ENCODE results near the gene ATXN7. TPM values are rescaled to one million over a fixed set of nuclear protein-coding genes. Genes with fewer than 3 reads are reported as not detected.

The ATXN7 gene
- total RNA-seq, 1 donor from 2014 or later: 13.6 TPM

GRCh38 chr3:63990733-63991132, 127.1 kb downstream of the ATXN7 start:
- peak; percentile 44 for DNase-seq

- DNase-seq: no peak
Observed at GRCh38 chr3:63991666-63992065, 128.0 kb downstream of the ATXN7 start.

- no peak for DNase-seq
Observed at GRCh38 chr3:63992516-63993209, 129.0 kb downstream of the ATXN7 start.

- peak; percentile 86 for DNase-seq
Observed at GRCh38 chr3:63993653-63994079, 130.0 kb downstream of the ATXN7 start.

- DNase-seq: no peak
Observed at GRCh38 chr3:63995086-63995485, 131.4 kb downstream of the ATXN7 start.

GRCh38 chr3:63998852-63999754, 135.4 kb downstream of the ATXN7 start:
- no peak for DNase-seq

- no peak for DNase-seq
Observed at GRCh38 chr3:64000453-64001055, 136.9 kb downstream of the ATXN7 start.

- DNase-seq: no peak
Observed at GRCh38 chr3:64002233-64002632, 138.6 kb downstream of the ATXN7 start.

GRCh38 chr3:64003589-64003988, 139.9 kb downstream of the ATXN7 start:
- no peak for DNase-seq

GRCh38 chr3:64008017-64008416, 144.3 kb downstream of the ATXN7 start:
- no peak for DNase-seq

GRCh38 chr3:64008487-64009351, 145.1 kb downstream of the ATXN7 start:
- peak; percentile 59 for DNase-seq

- no peak for DNase-seq
Observed at GRCh38 chr3:64009528-64009927, 145.9 kb downstream of the ATXN7 start.

GRCh38 chr3:64010199-64010598, 146.5 kb downstream of the ATXN7 start:
- DNase-seq: no peak

- DNase-seq: peak; percentile 37
Observed at GRCh38 chr3:64011685-64012084, 148.0 kb downstream of the ATXN7 start.

GRCh38 chr3:64016941-64017620, 153.4 kb downstream of the ATXN7 start:
- DNase-seq: no peak

GRCh38 chr3:64019271-64019670, 155.6 kb downstream of the ATXN7 start:
- DNase-seq: no peak

- DNase-seq: no peak
Observed at GRCh38 chr3:64019879-64020278, 156.2 kb downstream of the ATXN7 start.

GRCh38 chr3:64021922-64022321, 158.3 kb downstream of the ATXN7 start:
- no peak for DNase-seq

- DNase-seq: peak; percentile 63
Observed at GRCh38 chr3:64022451-64023186, 159.0 kb downstream of the ATXN7 start.

GRCh38 chr3:64023187-64023860, 159.7 kb downstream of the ATXN7 start, which contains the start of gene PSMD6:
Gene PSMD6, minus strand, starts transcription at chr3:64023494. Its CDS starts 75 bp downstream, at chr3:64023419.
- DNase-seq: peak; percentile 91
